Thoracic aorta (tissue), 2 donors: Measurements from ENCODE around the gene BDH1. TPM values are rescaled to one million over a fixed set of nuclear protein-coding genes. Genes with fewer than 3 reads are reported as not detected.

ENCODE experiments used
- ATAC-seq: fragments of 150-250 bp; one replicate; pipeline ENCODE4 v1.8.0; 2017; ENCODE audit warnings: low read depth; ENCODE audit not compliant: insufficient number of reproducible peaks, low FRiP score
- DNase-seq: peaks from one replicate; pipeline ENCODE4 v3.0.0-alpha.2; 2020; ENCODE audit warnings: low spot score
- H3K27ac ChIP-seq, 2 donors: fragments of 200-600 bp; sonication (generic); 1 replicate in 1 of 2; 2 replicates in 1 of 2; pipeline ENCODE4 v1.5.1; 2016; ENCODE audit warnings: mild to moderate bottlenecking in 2 of 2, moderate library complexity in 2 of 2
- H3K27me3 ChIP-seq: fragments of 200-600 bp; sonication (generic); replicated peaks from 2 replicates; pipeline ENCODE4 v1.6.0; 2016; ENCODE audit warnings: mild to moderate bottlenecking; ENCODE audit not compliant: insufficient read depth
- H3K36me3 ChIP-seq: fragments of 200-600 bp; sonication (generic); one replicate; pipeline ENCODE4 v1.5.1; 2016
- H3K4me1 ChIP-seq, 2 donors: fragments of 200-600 bp; sonication (generic); 1 replicate in 1 of 2; 2 replicates in 1 of 2; pipeline versions ENCODE4 v1.5.1 to v1.6.0; 2016; ENCODE audit warnings: low read depth in 2 of 2, mild to moderate bottlenecking in 1 of 2; ENCODE audit not compliant: control insufficient read depth in 1 of 2
- H3K4me3 ChIP-seq: fragments of 200-600 bp; sonication (generic); 2 replicates; pipeline ENCODE4 v1.5.1; 2016; ENCODE audit warnings: mild to moderate bottlenecking
- H3K9me3 ChIP-seq: fragments of 200-600 bp; sonication (generic); 2 replicates; pipeline ENCODE4 v1.5.1; 2016
- CTCF ChIP-seq: fragments of 200-600 bp; sonication (generic); IDR thresholded peaks from one replicate; pipeline ENCODE4 v1.5.1; 2019; ENCODE audit warnings: antibody characterized with exemption
- total RNA-seq, 2 donors: library from RNA; depleted of rRNA; stranded (reverse); fragments of >200 nt; gene quantifications; one replicate each; pipeline versions ENCODE4 v1.1.0 to v1.2.3, GENCODE V29; 2016

BDH1 gene
- total RNA-seq, 2 donors from 2014 or later: 5.3 to 15.4 TPM

GRCh38 chr3:197466586-197467399 lies 89.0 kb downstream of the BDH1 start:
- no peak for TF ChIP-seq CTCF
- H3K9me3 ChIP-seq: no peaks in the 10 kb centered on the region
- DNase-seq (no peak), ATAC-seq (no peak)
- H3K27ac ChIP-seq: no peak overlapping the region
- peaks cover 0 to 10% of the 10 kb centered on the region in 2 donors for H3K4me1 ChIP-seq
- H3K27me3 ChIP-seq: no peaks in the 10 kb centered on the region
- no peak overlapping the region for H3K4me3 ChIP-seq
- H3K36me3 ChIP-seq: no peaks in the 10 kb centered on the region

DNA sequence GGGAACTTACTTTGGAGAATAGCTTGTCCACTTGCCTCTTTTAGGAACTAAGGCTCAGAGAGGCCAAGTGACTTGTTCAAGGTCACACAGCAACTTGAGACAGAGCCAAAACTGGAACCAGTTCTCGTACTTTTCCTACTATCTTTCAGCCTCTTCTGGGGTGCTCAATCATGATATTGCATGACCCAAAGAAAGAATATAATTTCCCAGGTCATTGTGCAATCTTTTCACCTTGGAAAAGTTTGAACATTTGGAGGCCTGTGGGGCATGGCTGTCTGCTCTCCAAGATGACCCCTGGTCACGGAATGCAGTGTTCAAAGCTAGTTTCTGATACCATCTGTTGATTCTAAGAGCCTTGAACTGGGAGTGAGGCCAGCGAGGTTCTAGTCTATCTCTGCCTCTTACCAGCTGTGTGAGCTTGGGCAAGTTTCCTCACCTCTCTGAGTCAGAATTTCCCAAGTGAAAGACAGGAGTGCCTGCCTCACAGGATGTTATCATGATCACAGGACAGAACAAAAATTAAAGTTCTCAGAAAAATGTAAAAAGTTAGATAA lies 89.7 kb downstream of the BDH1 start:
- Histone ChIP-seq H3K9me3 (no peaks in the 10 kb centered on the region), H3K4me3 (no peak overlapping the region), H3K27ac (no peak overlapping the region), H3K4me1 (peaks cover 0 to 10% of the 10 kb centered on the region in 2 donors), H3K27me3 (no peaks in the 10 kb centered on the region), H3K36me3 (no peaks in the 10 kb centered on the region)
- TF ChIP-seq CTCF: no peak
- ATAC-seq: no peak
- no peak for DNase-seq

DNA sequence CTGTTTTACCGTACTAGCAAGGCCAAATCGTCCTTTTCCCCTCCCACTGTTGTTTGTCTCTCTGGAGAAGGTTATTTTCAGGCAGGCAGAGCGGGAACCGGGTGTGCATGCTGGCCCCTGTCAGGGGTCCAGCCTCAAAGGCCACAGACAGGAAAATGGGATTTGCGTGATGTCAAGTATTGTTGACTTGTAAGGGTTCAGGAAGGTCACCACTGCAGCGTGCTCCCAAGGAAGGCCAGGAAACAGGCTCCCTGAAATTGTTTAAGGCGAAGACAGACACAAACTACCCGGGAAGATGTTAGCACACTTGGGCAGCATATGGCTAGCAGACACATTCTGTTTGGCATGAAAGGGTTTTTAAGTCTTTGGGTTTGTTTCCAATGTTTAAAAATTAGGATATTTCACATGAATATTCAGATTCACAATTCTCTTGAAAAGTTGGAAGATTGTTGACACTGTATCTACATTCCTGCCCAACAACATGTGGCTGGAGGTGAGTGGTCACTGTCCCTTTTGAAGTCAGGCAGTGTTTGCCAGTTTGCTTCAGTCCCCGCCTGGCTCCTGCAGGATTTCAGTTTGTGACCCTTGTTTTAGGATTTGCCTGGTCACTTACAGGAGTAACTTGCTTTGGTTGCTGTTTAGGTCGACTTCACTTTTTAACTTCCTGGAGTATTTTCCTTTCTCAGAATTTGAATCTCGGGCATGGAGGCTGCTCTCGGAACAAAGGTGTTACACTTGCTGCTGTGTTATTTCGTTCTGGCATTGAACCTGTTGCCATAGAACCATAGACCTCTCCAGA lies 90.4 kb downstream of the BDH1 start:
- peaks cover 0 to 10% of the 10 kb centered on the region in 2 donors for H3K4me1 ChIP-seq
- no peaks in the 10 kb centered on the region for H3K27me3 ChIP-seq
- no peak for TF ChIP-seq CTCF
- DNase-seq: no peak
- no peaks in the 10 kb centered on the region for H3K9me3 ChIP-seq
- H3K36me3 ChIP-seq: no peaks in the 10 kb centered on the region
- H3K27ac ChIP-seq: no peak overlapping the region
- no peak for ATAC-seq
- no peak overlapping the region for H3K4me3 ChIP-seq

DNA sequence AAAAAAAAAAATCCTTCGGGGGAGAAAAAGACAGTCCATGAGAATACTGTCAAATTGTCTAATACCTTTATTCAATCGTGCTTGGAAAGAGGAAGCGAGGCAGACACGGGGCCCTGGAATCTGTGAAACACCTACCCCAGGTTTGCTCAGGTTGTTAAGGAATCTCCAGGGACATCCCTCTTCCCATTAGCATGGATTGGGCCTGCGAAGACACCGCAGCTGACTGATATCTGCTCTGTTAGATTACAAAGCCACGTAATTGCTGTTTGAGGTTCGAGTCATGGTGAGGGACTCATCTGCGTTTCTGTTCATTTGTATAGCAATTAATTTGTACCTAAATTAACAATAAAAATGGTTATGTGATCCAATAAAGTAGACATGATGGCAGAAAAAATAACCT lies 91.0 kb downstream of the BDH1 start:
- no peak for ATAC-seq

More for the DNA sequence above, 91.0 kb downstream of the BDH1 start:
- H3K4me3 ChIP-seq: no peak overlapping the region
- H3K9me3 ChIP-seq: no peaks in the 10 kb centered on the region
- DNase-seq: no peak
- H3K4me1 ChIP-seq: peaks cover 0 to 10% of the 10 kb centered on the region in 2 donors
- no peak overlapping the region for H3K27ac ChIP-seq
- TF ChIP-seq CTCF: no peak
- H3K36me3 ChIP-seq: no peaks in the 10 kb centered on the region
- H3K27me3 ChIP-seq: no peaks in the 10 kb centered on the region
